ENCODE data around the gene ADAM8. TPM values are rescaled to one million over a fixed set of nuclear protein-coding genes. Genes with fewer than 3 reads are reported as not detected.

Gene ADAM8
- total RNA-seq, 3 donors from 2014 or later = 4.8 to 7.0 (median 5.2) TPM

DNA sequence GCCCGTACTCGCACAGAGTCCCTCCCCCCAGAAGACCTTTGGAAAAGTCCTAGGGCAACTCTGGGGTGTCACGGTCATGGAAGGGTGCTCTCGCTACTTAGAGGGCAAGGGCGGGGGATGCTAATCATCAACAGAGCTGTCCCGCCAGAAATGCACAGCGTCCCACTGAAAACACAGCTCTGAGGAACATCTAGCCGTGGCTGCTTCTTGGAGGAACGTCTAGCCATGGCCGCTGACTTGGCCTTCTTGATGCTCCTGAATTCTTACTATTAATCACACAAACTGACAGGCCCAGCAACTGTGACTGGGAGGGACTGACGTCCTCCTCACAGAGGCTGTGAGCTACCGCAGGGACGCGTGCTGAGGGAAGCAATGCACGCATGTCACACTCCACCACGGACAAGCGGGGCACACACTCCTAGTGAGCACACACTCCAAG is 30.3 kb upstream of the ADAM8 start:
- DNase-seq (peak in 2 of 3 donors; percentile 27 to 56), ATAC-seq (no peak)
- Histone ChIP-seq H3K36me3 (ENCODE audit: low read depth) (no peaks in the 10 kb centered on the region), H3K4me1 (ENCODE audit: low read depth) (peaks cover 21% of the 10 kb centered on the region), H3K9me3 (no peaks in the 10 kb centered on the region), H3K4me3 (no peak overlapping the region)
- TF ChIP-seq, protein P1, sequence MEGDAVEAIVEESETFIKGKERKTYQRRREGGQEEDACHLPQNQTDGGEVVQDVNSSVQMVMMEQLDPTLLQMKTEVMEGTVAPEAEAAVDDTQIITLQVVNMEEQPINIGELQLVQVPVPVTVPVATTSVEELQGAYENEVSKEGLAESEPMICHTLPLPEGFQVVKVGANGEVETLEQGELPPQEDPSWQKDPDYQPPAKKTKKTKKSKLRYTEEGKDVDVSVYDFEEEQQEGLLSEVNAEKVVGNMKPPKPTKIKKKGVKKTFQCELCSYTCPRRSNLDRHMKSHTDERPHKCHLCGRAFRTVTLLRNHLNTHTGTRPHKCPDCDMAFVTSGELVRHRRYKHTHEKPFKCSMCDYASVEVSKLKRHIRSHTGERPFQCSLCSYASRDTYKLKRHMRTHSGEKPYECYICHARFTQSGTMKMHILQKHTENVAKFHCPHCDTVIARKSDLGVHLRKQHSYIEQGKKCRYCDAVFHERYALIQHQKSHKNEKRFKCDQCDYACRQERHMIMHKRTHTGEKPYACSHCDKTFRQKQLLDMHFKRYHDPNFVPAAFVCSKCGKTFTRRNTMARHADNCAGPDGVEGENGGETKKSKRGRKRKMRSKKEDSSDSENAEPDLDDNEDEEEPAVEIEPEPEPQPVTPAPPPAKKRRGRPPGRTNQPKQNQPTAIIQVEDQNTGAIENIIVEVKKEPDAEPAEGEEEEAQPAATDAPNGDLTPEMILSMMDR (IDR thresholded peaks at IDR 0.05) = no peak
- intact Hi-C loops (cut with DNase I, micrococcal nuclease) = no loop called here

- DNase-seq = peak in 1 of 3 donors; percentile 7
- TF ChIP-seq, protein P1 (IDR thresholded peaks at IDR 0.05) = no peak
- no peak for ATAC-seq
- H3K9me3 ChIP-seq = no peaks in the 10 kb centered on the region
- intact Hi-C loops (cut with DNase I, micrococcal nuclease) = no loop called here
- H3K4me3 ChIP-seq = no peak overlapping the region
- H3K36me3 ChIP-seq (ENCODE audit: low read depth) = no peaks in the 10 kb centered on the region
- H3K4me1 ChIP-seq (ENCODE audit: low read depth) = peaks cover 21% of the 10 kb centered on the region
Measured at GRCh38 chr10:133306097-133306476, 29.4 kb upstream of the ADAM8 start.

GRCh38 chr10:133303206-133303605 is 26.5 kb upstream of the ADAM8 start:
- peaks cover 13% of the 10 kb centered on the region for H3K36me3 ChIP-seq (ENCODE audit: low read depth)
- H3K4me1 ChIP-seq (ENCODE audit: low read depth) = peaks cover 11% of the 10 kb centered on the region
- no peak overlapping the region for H3K4me3 ChIP-seq
- no peaks in the 10 kb centered on the region for H3K9me3 ChIP-seq
- intact Hi-C loops (cut with DNase I, micrococcal nuclease) = no loop called here
- peak in 1 of 3 donors; percentile 42 for DNase-seq
- ATAC-seq = no peak
- TF ChIP-seq, protein P1 (IDR thresholded peaks at IDR 0.05) = no peak

- Histone ChIP-seq H3K9me3 (no peaks in the 10 kb centered on the region), H3K4me1 (ENCODE audit: low read depth) (peaks cover 5% of the 10 kb centered on the region), H3K36me3 (ENCODE audit: low read depth) (peaks cover 13% of the 10 kb centered on the region), H3K4me3 (no peak overlapping the region)
- TF ChIP-seq, protein P1 (IDR thresholded peaks at IDR 0.05) = no peak
- no peak for ATAC-seq
- DNase-seq = peak in 1 of 3 donors; percentile 29
- intact Hi-C loops (cut with DNase I, micrococcal nuclease) = no loop called here
Measured at GRCh38 chr10:133302230-133302629, 25.6 kb upstream of the ADAM8 start.

GRCh38 chr10:133299738-133300137 is 23.1 kb upstream of the ADAM8 start:
- H3K4me1 ChIP-seq (ENCODE audit: low read depth) = no peaks in the 10 kb centered on the region
- no peak overlapping the region for H3K4me3 ChIP-seq
- no peak for ATAC-seq
- TF ChIP-seq, protein P1 (IDR thresholded peaks at IDR 0.05) = no peak
- no peaks in the 10 kb centered on the region for H3K9me3 ChIP-seq
- intact Hi-C loops (cut with DNase I, micrococcal nuclease) = no loop called here
- no peak for DNase-seq
- peaks cover 28% of the 10 kb centered on the region for H3K36me3 ChIP-seq (ENCODE audit: low read depth)

DNA sequence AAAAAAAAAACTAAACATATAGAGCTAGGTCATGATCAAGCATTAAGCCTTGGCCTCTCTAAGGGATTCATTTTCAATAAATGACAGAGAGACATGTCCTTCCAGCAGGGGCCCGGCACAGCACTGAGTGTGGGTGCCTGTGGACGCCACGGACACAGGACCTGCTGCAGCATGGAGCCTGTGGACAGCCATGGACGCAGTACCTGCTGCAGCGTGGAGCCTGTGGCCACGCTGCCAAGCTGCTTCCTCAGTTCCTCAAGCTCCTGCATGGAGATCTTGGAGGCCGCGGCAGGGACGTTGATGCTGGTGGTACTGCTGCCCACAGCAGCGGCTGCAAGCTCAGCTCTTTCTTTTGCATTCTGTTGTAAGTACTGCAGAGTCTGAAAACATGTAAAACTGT is 22.6 kb upstream of the ADAM8 start:
- H3K4me3 ChIP-seq = no peak overlapping the region
- TF ChIP-seq, protein P1 (IDR thresholded peaks at IDR 0.05) = no peak
- H3K9me3 ChIP-seq = no peaks in the 10 kb centered on the region
- H3K36me3 ChIP-seq (ENCODE audit: low read depth) = peaks cover 28% of the 10 kb centered on the region
- DNase-seq (peak in 1 of 3 donors; percentile 25), ATAC-seq (no peak)
- intact Hi-C loops (cut with DNase I, micrococcal nuclease) = no loop called here
- no peaks in the 10 kb centered on the region for H3K4me1 ChIP-seq (ENCODE audit: low read depth)

Measured in mucosa of descending colon (tissue), 3 donors.